ENCODE results near the gene SRSF10.

DNA sequence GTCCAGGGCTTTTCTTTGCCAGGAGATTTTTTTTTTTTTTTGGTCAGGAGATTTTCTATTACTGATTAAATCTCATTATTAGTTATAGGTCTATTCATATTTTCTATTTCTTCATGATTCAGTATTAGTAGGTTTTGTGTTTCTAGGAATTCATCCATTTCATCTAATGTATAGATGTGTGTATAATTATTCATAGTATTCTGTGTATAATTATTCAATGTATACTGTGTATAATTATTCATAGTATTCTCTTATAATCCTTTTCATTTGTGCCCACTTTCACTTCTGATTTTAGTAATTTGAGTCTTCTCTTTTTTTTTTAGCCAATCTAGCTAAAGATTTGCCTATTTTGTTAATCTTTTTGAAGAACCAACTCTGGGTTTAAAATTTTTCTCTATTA is 32.8 kb downstream of the SRSF10 start:
- TF ChIP-seq CTCF (IDR thresholded peaks at IDR 0.05) = no peak
- TF ChIP-seq POLR2A (IDR thresholded peaks at IDR 0.05) = no peak
